Dermis microvascular lymphatic vessel endothelial cell (primary cell): ENCODE results near the gene EML4. TPM values are rescaled to one million over a fixed set of nuclear protein-coding genes. Genes with fewer than 3 reads are reported as not detected.
"Not testable (repeated sequence)": the region's sequence is repeated elsewhere in the genome, so short reads cannot be mapped to it uniquely, and the experiment has no call there.

Source experiments
- DNase-seq, 2 donors: peaks; one replicate each; pipeline versions ENCODE4 v3.0.0 to v3.0.0-alpha.2; 2010; ENCODE audit warnings: low read depth in 2 of 2
- total RNA-seq: library from RNA; depleted of rRNA; stranded (reverse); fragments of >200 nt; gene quantifications from 2 replicates; pipeline ENCODE4 v1.2.1, GENCODE V29; 2014

EML4 gene
- total RNA-seq, 1 donor from 2014 or later: 14.2 TPM

DNA sequence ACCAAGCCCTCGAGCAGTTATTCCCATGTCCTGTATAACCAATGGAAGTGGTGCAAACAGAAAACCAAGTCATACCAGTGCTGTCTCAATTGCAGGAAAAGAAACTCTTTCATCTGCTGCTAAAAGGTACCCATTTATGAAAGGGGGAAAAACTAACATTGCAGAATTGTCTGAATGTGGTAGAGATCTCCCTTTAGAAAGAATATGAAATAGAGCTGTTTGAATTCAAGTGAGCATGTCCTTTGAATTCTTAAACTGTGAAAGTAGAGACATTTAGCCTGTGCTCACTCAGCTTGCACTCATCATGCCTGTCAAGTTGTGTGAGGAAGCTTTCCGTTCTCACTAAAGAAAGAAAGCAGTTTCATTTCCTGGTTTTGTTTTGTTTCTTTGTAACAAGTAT lies 87.4 kb downstream of the EML4 start:
- DNase-seq: peak in 1 of 2 donors; percentile 67

DNA sequence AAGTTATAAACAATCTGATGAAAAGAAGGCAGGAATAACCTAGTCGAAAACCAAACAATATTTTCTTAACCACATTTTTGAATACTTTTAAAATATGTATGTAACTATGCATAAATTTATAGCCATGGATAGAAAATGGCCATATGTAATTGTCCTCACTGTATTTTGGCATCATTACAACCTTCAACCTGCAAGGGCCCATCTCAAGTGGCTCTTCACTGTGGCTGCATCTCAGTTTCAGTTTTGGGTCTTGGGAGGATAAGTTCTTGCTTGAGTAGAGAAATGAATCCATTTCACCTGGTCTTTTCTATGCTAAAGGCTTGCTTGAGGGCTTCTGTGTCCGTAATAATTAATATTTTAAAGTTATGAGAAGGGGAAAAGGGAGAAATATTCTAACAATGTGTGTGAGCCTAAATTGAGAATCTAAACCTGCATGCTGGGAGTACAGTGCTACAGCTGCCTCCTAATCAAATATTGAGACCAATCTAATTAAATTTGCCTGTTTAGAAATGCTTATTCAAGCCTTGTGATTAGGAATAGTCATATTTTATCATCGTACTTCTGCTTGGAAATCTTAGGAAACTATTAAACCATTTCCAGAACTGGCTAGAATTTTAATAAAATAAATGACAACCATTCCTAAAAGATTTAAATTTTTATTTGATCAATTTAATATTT lies 92.5 kb downstream of the EML4 start:
- DNase-seq: no peak

DNA sequence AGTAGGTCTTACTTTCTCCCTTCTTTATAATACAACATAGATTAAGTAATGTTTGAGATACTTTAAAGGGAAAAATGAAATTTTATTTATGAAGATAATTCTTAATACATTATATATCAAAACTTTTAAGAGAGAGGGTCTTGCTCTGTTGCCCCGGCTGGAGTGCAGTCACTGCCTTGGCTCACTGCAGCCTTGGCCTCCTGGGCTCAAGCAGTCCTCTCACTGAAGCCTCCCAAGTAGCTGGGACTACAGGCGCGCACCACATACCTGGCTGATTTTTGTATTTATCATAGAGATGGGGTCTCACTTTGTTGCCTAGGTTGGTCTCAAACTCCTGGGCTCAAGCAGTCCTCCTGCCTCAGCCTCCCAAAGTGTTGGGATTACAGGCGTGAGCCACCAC lies 97.1 kb downstream of the EML4 start:
- no peak for DNase-seq

DNA sequence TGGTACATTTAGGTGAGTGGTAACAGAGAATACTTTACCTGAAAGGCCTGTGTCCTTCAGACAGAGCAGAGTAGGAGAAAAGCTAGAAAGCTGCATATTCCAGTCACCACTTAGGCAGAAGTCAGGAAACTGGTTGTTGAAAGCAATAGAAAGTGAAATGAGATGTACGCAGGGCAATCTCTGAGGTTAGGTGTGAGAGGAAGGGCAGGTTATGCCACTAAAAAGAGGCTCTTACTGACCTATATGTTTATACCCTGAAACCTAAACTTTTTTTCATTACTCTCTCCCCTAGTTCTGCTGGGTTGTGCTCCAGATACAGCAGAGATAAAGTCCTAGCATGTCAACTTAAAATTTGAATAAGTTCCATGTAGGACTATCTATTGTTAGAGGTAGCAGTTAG lies 98.4 kb downstream of the EML4 start:
- no peak for DNase-seq

DNA sequence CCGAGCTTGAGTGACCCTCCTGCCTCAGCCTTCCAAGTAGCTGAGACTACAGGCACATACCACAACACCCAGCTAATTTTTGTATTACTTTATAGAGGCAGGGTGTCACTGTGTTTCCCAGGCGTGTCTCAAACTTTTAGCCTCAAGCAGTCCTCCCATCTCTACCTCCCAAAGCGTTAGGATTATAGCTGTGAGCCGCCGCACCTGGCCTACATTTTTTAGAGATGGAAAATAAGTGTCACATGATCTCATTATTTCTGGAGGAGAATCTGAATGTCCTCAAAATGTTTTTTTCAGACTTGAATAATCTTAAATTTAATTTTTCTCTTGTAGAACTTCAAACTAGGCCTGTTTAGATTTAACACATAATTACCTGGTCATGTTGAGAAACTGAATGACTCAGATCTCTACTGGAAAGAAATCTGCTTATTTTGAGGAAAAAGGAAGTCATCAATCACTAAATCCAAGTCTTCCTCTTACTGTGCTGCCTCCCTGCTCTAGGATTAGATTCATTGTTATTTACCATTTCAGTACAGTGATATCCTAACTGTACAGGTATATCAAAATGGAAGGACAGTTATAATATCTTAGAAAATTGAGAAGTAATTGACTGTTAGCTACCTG lies 99.5 kb downstream of the EML4 start:
- DNase-seq: peak in 1 of 2 donors; percentile 35

DNA sequence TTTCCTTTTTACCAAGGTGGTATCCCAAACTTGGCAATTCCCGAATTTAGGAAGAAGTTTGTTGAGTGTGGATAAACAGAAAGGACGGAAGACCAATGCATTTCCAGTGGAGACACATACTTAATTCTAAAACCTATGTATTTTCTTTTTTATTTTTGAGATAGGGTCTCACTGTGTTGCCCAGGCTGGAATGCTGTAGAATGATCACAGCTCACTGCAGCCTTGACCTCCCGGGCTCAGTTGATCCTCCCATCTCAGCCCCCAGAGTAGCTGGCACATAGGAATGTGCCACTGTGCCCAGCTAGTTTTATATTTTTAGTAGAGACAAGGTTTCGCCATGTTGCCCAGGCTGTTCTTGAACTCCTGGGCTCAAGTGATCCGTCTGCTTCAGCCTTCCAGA lies 101.6 kb downstream of the EML4 start:
- DNase-seq: no peak

DNA sequence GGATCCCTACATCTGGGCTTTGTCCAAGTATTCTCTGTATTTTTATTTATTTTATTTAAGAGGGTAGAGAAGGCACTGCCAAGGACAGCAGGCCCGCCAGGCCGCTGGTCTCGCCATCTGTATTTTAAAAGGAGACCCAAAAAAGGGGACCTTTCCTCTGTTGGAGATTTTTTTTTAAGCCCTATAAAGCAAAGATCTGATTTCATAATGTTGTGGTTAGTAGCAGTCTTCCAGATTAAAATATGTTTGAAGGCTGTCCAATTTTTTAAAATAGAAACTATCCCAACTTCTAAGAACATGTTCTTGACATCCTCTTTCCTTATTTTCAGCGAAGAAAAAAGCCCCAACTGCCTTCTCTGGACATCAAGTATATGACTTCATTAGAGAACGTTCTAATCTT lies 102.1 kb downstream of the EML4 start:
- not testable (repeated sequence) for DNase-seq

DNA sequence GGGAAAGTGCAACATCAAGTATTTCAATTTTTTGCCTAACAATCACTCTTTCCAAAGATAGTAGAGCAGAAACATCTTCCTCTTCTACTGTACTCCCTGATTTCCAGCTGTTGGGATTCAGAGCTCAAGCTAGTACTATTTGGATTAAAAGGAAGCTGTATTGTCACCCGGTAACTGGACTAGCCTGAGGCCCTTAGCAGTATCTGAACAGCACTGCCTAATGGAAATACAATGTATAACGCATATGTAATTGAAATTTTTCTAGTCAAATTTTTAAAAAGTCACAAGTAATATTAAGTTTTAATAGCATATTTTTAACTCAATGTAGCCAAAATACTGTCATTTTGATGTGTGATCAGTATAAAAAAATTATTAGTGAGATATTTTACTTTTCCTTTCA lies 105.7 kb downstream of the EML4 start:
- DNase-seq: no peak

DNA sequence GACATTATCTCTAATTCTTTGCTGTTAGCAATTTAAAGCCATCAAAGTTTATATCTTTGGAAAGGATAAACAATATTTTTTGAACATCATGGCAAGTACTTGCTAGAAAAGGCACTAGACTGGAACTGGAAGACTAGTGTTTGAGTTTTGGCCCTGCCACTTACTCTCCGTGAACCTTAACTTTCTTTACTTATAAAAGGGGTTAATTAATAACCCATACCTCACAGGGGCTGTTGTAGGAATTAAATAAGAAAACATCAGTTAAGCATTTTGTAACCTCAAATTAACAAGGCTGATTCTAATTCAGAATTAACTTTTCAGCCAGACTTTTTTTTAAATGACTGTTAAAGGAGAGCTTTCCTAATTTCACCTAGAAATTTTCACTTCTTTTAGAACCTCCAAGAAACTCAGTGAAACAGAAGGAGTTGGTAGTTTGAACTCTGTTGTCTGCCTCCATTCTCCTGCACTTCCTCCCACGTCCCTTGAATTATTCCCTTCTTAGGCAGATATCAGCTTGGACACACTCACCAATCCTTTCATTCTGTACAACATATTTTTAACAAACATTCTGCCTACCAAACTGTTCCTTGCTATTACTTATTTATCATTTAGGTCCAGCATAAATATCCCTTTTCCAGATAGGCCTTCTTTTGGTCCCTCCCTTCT lies 112.4 kb downstream of the EML4 start:
- no peak for DNase-seq

DNA sequence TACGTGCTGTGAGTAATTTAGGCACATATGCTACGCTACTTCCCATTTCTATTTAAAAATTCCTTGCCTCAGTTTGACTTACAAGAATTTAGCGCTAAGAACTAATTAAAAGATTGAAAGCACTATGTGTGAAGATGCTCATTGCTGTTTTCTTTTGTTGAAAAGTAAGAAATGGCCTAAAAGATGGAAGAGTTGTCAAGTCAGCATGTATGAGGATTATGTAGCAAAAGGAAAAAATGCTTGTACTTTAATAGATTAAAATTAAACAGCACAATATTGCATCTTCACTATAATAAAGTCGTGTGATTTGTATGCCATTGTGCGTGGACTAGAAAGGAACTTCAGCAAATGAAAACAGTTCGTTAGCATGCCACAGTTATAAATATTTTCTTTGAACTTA lies 114.9 kb downstream of the EML4 start:
- no peak for DNase-seq

DNA sequence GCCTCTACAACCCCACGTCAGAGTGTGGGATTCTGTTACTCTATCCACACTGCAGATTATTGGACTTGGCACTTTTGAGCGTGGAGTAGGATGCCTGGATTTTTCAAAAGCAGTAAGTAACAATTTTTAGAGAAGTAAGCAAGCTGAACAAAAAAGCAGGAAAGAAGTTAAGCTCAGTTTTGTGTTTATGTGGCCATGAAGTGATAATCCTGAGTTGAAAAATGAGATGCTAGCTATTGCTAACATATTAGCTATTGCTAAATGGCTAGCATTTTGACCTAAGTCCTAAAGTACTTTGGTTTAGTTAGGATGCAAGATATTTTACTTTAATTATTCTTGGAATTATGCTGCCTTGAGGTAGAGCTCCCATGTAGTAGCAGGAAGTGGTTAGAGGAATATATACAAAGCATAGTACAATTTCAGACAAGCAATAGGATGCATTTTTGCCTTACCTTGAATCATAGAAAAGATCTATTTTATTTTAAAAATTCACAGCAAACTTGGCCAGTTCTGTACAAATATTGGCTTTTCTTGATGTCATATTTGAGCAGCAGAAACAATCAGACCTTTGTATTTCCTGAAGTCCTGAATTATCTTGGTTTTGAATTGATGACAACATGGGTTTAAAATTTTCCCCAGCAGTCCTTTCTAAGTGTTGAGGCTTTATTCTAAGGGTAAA lies 117.3 kb downstream of the EML4 start:
- DNase-seq: no peak

DNA sequence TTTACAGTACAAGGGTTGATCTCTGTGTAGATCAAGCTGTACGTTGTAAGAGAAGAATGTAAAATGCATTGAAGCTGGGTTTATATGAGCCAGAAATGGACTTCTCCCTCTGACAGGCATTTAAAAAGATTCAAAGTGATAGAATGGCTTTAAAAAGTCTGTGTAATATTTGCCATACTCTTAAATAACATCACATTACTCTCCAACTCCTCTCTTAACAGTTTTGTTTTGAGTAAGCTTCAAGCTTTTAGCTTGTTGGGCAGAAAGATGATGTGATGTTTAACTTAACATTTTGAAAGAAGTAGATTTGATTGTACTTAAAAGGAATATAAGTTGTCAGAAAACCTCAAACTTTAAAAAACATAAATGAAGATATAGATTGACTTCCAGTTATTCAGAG lies 119.7 kb downstream of the EML4 start:
- DNase-seq: no peak

DNA sequence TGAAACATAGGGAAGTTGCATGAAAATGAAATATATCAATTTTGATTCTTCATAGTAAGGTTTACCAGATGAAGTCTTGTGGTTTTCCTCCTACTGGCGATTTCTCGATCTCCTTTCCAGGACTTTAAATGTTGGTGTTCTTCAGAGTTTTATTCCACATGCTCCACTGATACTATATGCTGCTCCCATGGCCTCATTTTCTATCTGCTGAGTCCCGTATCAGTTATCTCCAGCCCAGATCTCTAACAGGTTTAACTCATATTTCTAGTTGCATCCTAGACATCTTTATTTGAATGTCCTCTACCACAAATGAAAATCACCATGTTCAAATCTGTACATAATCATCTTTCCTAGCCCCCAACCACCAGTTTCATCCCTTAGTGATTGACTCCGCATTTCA lies 120.1 kb downstream of the EML4 start:
- DNase-seq: no peak

DNA sequence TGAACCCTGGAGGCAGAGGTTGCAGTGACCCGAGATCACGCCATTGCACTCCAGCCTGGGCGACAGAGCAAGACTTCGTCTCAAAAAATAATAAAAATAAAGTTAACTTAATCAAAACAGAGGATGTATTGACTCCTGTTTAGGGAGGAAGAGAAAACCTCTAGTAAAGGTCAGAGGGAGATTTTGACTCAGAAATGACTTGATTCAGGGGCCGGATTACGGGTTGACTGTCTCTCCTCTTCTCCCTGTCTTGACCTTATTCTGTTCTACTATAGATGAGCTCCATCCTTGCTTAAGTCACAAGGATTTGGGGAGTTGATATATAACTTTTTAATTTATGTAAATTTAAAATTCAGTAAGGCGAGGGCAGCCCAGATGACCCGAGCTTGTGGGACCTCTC lies 120.9 kb downstream of the EML4 start:
- DNase-seq: no peak

DNA sequence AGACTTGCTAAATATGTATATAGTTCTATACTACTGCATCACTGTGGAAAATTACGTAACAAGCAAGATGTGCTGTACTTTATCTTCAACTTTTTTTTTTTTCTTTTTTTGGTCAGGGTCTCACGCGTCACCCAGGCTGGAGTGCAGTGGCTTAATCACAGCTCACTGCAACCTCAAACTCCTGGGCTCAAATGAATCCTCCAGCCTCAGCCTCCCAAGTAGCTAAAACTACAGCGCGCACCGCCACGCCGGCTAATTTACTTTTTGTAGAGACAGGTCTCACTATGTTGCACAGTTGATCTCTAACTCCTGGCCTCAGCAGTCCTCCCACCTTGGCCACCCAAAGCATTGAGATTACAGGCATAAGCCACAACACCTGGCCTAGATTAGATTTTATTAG lies 123.9 kb downstream of the EML4 start:
- DNase-seq: no peak

DNA sequence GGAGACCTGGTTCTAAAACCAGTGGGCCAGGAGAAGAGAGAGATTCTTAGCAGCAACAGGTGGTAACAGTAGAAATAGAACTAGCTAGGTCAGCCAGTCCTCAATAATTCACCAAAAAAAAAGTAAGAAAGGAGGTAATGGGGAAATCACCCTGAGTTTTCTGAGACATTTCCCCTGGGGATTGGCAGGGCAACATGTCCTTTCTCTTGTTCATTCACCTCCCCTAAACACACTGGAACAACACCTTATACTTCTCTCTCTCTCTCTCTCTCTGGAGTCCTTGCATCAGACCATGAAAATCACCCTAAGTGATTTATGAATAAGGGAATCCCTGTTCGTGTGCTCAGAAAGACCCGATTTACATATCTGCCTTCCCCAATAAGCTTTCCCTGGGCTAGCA lies 127.1 kb downstream of the EML4 start:
- no peak for DNase-seq

DNA sequence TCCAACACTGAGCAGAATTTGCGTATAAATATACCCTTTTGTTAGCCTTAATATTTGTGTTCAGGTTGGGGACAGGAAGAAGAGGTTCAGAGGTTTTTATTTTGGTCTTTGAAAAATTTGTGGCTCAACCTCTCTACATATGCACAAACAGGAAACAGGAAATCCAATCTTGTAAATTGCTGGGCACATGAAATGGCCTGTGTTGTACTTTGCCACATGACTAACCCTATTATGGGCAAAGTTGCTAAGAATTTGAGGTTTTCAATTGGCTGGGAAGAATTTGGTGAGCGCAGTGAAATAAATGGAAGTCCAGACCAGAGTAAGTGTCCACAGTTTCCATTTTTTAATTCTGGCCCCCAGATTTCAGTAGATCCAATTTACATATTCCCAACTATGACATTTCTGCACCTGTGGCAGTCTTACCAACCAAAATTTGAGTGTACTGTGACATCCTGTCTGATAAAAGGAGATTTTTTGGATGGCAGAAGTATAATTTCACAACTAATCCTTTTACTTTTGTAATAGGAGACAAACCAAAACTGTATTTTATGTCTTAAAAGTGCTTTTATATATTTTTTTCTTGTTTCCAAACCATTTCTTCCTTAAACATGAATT lies 128.3 kb downstream of the EML4 start:
- peak; percentile 46 to 64 for DNase-seq

DNA sequence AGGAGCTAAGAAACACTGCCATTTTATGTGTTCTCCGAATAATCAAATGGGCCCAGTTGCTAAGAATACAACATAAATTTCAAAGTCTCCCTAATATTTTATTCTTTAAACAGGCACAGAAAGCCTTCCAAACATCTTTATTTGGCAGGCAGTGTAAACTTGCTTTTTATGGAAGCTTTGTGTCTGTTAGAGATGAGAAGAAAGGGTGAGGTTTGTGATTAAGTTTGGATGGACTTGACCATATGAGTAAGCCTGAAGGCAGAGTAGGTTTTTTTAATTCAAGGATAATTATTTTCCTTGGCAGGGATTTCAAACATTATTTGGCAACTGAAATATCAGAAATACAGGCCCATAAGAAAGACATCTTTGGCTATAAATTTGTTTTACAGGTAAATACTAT lies 129.0 kb downstream of the EML4 start:
- no peak for DNase-seq

DNA sequence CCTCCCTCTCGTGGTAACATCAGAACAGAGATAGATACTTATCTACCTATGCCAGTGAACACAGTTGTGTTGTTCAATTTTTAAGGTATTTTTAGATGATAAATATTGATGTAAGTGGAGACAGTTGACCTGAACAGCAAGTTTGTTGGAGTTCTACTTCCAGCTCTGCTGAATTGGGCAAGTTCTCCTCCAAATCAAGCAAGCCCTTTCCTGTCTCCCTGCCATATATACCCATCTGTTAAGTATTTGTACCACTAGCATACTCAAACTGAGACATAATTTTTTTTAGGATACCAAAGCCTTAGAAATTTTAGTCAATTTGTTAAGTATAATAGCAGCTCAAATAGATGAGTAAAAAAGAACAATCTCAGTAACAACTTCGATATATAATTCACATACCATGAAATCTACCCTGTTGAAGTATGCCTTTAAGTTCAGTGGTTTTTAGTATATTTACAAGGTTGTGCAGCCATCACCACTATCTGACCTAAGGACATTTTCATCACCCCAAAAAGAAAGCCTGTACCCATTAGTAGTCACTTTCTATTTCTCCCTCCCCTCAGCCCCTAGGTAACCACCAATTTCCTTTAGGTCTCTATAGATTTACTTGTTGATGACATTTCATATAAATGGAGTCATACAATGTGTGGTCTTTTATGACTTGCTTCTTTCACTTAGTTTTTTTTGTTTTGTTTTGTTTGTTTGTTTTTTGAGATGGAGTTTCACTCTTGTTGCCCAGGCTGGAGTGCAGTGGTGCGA lies 130.0 kb downstream of the EML4 start:
- DNase-seq: no peak

DNA sequence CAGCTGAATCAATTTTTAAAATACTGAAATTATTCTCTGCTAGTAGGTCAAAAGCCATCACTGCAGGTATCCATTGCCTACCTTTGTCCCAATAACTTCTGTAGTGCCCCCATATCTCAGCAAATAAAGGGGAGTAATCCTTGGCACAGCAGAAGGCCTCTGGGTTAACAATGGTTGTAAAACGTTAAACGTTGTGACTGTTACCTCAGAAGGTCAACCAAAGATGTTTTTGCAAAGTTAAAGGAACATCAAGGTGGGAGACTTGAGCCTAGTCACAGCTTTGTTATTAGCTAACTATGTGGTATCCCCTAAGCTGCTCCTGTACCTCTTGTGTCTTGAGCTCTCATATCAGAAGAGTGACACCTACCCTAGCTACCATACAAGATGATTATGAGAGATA lies 131.4 kb downstream of the EML4 start:
- no peak for DNase-seq

DNA sequence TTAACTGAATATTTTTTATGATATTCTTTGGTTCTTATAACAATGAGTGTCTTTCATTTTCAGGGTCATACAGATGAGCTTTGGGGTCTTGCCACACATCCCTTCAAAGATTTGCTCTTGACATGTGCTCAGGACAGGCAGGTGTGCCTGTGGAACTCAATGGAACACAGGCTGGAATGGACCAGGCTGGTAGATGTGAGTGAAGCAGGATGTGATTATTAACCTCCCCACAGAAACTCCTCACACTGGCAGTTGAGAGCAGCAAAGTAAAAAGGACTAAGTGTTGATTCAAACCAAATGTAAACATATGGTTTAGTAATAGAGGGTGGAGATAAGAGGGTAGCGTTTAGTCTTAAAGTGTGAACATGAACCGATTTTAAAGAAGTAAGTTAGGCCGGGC lies 134.1 kb downstream of the EML4 start:
- DNase-seq: no peak
